NT2/D1 (cell line): ENCODE results near the gene PRDM10.

Experiments used
- DNase-seq: peaks from one replicate; pipeline ENCODE4 v3.0.0-alpha.2; 2011; ENCODE audit warnings: low read depth, low spot score
- H3K27me3 ChIP-seq: 2 replicates; pipeline ENCODE4 v1.6.0; 2011; ENCODE audit warnings: mild to moderate bottlenecking; ENCODE audit not compliant: insufficient read length, insufficient read depth
- H3K36me3 ChIP-seq: 2 replicates; pipeline ENCODE4 v1.6.1; 2011; ENCODE audit warnings: mild to moderate bottlenecking, low read length, mixed read lengths; ENCODE audit not compliant: insufficient read depth, insufficient read length
- H3K4me1 ChIP-seq: 2 replicates; pipeline ENCODE4 v1.5.1; 2011; ENCODE audit not compliant: insufficient read depth, insufficient read length
- H3K4me3 ChIP-seq: 2 replicates; pipeline ENCODE4 v1.5.1; 2011; ENCODE audit warnings: low read depth; ENCODE audit not compliant: insufficient read length
- H3K9ac ChIP-seq: 2 replicates; pipeline ENCODE4 v1.6.0; 2011; ENCODE audit warnings: low read depth; ENCODE audit not compliant: insufficient read length
- H3K9me3 ChIP-seq: 2 replicates; pipeline ENCODE4 v1.5.1; 2011; ENCODE audit warnings: mild to moderate bottlenecking, low read length; ENCODE audit not compliant: insufficient read depth
- SUZ12 ChIP-seq: IDR thresholded peaks from 2 replicates; pipeline ENCODE4 v1.6.1; 2011; ENCODE audit not compliant: insufficient read length, insufficient read depth; ENCODE audit errors: extremely low read depth
- YY1 ChIP-seq: IDR thresholded peaks from 2 replicates; pipeline ENCODE4 v1.6.1; 2011; ENCODE audit not compliant: insufficient read length, insufficient read depth
- ZNF274 ChIP-seq: IDR thresholded peaks from 2 replicates; pipeline ENCODE4 v1.6.1; 2011; ENCODE audit warnings: mild to moderate bottlenecking, low read depth, low read length

PRDM10 gene

DNA sequence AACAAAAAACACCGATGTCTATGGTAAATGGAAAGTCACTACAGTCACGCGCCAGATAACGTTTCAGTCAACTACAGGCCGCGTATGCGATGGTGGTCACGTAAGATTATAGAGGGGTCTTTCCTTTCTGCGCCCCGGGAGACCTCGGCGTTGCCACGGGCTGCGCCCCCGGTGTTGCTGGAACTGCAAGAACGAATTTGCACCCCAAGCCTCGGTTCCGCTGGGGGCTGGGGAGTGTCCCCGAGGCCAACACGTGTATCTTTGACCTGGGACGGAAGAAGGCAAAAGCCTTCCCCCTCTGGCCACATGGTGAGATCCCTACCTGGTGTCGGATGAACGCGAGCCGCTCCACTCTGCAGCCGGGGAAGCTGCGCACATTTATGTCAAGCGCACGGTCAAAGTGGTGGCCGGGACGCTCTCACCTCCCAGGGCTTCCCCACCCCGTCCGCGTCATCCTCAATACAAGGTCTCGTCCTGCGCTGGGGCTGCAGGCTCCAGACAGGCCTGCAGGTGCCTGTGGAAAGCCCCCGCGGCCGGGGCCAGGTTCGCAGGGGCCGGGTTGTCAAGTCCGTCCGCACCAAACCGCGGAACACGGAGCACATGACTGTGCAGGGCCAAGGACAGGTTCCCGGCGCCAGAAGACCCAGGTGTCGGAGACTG, 37.8 kb upstream of the PRDM10 start:
- Histone ChIP-seq H3K36me3 (no peaks in the 10 kb centered on the region), H3K27me3 (no peaks in the 10 kb centered on the region), H3K9ac (no peak overlapping the region), H3K9me3 (no peaks in the 10 kb centered on the region; the same call in 1 of the 2 replicates), H3K4me3 (no peak overlapping the region), H3K4me1 (no peaks in the 10 kb centered on the region)
- TF ChIP-seq SUZ12 = no peak
- TF ChIP-seq YY1 = no peak
- no peak for TF ChIP-seq ZNF274
- DNase-seq = no peak

DNA sequence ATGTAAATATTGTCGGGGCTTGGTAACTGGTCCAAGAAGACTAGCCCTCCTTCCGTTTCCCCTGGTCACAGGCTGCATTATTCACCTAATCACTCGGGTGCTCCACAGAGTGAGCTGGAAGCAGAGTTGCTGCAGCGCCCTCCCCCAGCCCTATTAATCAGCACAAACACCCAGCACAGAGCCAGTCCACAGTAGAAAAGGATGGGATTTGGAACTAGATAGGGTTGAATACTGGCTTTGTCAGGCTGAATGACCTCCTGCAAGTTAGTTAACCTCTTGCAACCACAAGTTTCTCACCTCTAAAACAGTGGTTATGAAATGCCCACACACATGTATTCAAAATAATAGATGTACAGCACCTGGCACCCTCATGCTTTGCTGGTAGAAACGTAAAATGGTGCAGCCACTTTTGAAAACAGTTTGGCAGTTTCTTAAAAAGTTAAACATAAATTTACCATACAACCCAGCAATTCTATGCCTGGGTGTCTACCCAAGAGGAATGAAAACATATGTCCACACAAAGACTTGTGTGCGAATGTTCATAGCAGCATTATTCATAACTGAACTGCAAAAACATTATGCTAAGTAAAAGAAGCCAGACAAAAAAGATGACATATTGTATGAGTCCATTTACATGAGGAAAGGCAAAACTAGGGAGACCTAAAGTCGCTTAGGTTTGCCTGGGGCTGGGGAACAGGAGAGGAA, 35.4 kb upstream of the PRDM10 start:
- Histone ChIP-seq H3K4me3 (no peak overlapping the region), H3K36me3 (no peaks in the 10 kb centered on the region), H3K27me3 (no peaks in the 10 kb centered on the region), H3K9ac (no peak overlapping the region), H3K4me1 (no peaks in the 10 kb centered on the region), H3K9me3 (no peaks in the 10 kb centered on the region)
- TF ChIP-seq ZNF274 = no peak
- TF ChIP-seq YY1 = no peak
- TF ChIP-seq SUZ12 = no peak
- DNase-seq = peak; percentile 22

DNA sequence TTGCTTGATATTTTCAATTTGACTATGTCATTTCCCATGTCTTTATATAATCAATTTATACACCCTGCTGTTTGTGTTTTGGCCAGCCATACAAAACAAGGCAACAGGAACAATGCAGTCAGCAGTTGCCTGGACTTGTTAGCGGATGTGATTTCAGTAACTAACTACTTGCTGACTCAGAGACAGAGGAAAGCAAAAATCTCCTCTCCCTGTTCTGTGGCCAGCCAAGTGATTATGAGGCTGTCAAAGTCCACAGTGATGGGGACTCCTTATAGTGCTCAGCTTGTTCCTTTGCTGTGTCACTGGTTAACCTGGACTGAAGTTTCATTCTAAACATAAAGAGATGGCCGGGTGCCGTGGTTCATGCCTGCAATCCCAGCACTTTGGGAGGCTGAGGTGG, 34.4 kb upstream of the PRDM10 start:
- DNase-seq = no peak
- Histone ChIP-seq H3K9ac (no peak overlapping the region), H3K4me3 (no peak overlapping the region), H3K27me3 (no peaks in the 10 kb centered on the region), H3K4me1 (no peaks in the 10 kb centered on the region), H3K36me3 (no peaks in the 10 kb centered on the region), H3K9me3 (no peaks in the 10 kb centered on the region)
- TF ChIP-seq SUZ12 (no peak), YY1 (no peak), ZNF274 (no peak)

DNA sequence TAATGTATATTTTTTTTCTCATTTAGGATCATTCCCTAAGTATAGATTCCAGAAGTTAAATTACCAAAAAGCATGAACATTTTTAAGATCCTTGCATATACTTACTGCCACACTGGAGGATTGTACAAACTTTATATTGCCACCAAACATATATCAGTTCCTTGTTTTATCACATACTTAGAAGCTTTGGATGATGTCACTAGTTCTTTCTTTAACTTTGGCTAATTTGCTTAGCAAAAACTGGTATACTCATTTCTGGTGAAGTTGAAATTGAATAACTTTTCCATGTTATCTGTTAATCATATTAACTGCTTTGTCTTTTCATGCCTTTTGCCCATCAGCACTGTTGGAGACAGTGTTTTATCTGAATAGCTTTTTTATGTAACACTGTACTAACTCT, 31.6 kb upstream of the PRDM10 start:
- no peak overlapping the region for H3K9ac ChIP-seq
- H3K4me1 ChIP-seq = no peaks in the 10 kb centered on the region
- H3K9me3 ChIP-seq = no peaks in the 10 kb centered on the region
- no peaks in the 10 kb centered on the region for H3K36me3 ChIP-seq
- no peaks in the 10 kb centered on the region for H3K27me3 ChIP-seq
- no peak for DNase-seq
- no peak overlapping the region for H3K4me3 ChIP-seq
- no peak for TF ChIP-seq SUZ12
- TF ChIP-seq ZNF274 = no peak
- TF ChIP-seq YY1 = no peak

DNA sequence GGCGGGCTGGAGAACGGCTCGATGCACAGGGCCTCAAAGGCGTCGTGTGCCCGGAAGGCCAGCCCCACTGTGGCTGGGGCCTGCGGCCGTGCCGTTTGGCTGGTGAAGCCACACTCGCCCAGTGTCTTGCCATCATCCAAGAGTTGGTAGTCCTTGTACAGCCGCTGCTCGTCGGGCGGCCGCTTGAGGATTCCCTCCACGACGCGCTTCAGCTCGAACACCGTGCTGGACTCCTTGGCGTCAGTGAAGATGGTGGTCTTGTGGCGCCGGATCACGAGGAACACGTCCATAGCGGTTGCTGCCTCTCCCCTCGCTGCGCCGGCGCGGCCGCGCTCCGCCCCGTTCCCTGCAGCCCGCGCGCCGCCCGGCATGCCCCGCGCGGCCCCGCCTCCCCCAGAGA, 30.3 kb upstream of the PRDM10 start:
- TF ChIP-seq SUZ12 (no peak), YY1 (no peak), ZNF274 (no peak)
- Histone ChIP-seq H3K9me3 (no peaks in the 10 kb centered on the region), H3K4me1 (no peaks in the 10 kb centered on the region), H3K36me3 (no peaks in the 10 kb centered on the region), H3K27me3 (no peaks in the 10 kb centered on the region), H3K9ac (no peak overlapping the region), H3K4me3 (no peak overlapping the region)
- DNase-seq = no peak

DNA sequence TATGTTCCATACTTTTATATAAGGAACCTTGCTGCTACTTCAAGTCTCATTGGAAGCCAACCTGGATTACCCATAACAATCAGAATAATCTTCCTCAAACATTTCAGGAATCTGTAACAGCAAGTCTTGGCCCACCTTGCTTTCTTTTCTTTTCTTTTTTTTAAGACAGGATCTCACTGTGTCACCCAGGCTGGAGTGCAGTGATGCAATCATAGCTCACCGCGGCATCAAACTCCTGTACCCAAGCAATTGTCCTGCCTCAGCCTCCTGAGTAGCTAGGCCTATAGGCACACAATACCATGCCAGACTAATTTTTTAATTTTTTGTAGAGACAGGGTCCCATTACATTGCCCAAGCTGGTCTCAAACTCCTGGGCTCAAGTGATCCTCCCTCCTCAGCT, 29.3 kb upstream of the PRDM10 start:
- H3K36me3 ChIP-seq = no peaks in the 10 kb centered on the region
- no peak overlapping the region for H3K9ac ChIP-seq
- H3K4me3 ChIP-seq = no peak overlapping the region
- DNase-seq = no peak
- no peaks in the 10 kb centered on the region for H3K27me3 ChIP-seq
- H3K4me1 ChIP-seq = no peaks in the 10 kb centered on the region
- TF ChIP-seq ZNF274 (no peak), YY1 (no peak), SUZ12 (no peak)
- H3K9me3 ChIP-seq = no peaks in the 10 kb centered on the region

DNA sequence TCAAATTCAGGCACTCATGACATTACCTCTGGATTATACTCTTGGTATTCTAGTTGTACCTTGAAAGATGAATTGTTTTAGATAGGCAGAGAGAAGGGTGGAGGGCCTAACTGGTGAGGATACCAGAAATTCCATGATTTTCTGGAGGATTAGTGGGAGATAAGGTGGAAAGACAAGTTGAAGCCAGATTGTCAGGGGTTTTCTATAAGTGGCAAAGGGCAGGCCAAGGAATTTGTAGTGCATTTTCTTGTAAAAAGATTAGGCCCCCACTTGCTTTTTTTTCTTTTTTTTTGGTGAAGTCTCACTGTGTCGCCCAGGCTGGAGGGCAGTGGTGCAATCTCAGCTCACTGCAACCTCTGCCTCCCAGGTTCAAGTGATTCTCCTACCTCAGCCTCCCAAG, 28.4 kb upstream of the PRDM10 start:
- Histone ChIP-seq H3K4me3 (no peak overlapping the region), H3K4me1 (no peaks in the 10 kb centered on the region), H3K9ac (no peak overlapping the region), H3K9me3 (no peaks in the 10 kb centered on the region), H3K36me3 (no peaks in the 10 kb centered on the region), H3K27me3 (no peaks in the 10 kb centered on the region)
- TF ChIP-seq ZNF274 (no peak), YY1 (no peak), SUZ12 (no peak)
- no peak for DNase-seq
